ENCODE results near the gene PNPLA3.

The PNPLA3 gene

DNA sequence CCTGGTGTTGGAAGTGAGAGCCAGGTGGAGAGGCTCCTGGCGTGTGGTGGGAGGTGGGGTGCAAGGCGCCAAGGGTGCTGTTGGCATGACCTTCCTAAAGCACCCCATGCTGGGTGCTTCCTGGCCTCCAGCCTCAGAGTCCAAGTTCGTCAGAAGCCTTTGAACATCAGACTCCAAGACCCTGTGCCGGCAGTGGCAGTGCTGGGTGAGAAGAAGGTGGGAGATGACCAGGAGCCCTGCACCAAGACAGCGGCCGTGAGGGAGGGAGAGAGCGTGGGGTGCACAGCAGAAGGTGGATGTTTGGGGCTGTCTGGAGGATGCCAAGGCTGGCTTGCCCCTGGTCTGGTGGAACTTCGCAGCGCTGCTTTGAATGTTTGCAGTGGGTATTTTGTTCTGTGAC lies 70.8 kb downstream of the PNPLA3 start:
- DNase-seq: no peak

DNA sequence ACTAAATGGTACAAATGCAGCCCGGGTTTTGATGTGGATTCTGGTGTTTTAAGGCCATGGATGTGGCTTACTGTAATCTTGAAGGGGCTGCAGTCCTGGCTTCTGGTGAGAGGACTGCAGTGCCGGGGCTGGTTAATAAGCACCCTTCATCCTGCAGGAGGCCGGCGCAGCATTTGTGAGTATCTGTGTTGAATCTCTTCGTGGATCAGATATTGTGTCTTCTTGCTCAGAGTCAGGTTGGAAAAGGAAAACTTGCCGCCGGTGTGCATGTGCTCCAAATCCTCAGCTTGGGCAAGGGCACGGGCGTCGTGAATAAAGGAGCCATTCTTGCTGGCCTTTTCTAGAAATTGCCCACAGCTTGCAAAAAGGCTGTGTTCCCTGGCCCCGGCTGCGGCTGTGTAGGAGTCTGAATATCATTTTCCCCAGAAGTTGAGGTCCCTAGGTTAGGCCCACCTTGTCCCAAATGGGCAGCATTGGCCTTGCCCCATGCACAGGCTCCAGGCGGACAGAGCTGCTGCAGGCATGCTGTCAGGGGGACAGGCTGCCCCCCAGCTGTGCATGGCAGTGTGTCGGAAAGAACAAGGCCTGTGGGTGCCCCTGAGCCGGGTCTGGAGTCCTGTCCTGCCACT lies 71.6 kb downstream of the PNPLA3 start:
- no peak for DNase-seq

DNA sequence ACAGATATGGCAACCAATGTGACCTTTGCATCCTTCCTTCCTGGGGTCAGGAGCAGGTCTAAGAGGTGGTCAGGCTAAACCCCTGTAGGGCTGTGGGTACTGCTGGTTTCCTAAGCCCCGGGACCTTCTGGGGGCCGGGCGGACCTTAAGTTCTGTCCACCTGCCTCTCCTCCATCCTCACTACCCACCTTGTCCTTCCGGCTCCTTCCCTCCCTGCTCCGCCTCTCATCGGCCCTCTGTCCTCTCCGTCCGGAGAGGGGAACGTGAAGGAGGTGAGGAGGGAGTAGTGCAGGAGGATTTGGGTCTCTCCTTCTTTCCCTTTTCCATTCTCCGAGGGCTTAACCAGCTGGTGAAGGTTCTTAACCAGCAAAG lies 72.2 kb downstream of the PNPLA3 start:
- no peak for DNase-seq

DNA sequence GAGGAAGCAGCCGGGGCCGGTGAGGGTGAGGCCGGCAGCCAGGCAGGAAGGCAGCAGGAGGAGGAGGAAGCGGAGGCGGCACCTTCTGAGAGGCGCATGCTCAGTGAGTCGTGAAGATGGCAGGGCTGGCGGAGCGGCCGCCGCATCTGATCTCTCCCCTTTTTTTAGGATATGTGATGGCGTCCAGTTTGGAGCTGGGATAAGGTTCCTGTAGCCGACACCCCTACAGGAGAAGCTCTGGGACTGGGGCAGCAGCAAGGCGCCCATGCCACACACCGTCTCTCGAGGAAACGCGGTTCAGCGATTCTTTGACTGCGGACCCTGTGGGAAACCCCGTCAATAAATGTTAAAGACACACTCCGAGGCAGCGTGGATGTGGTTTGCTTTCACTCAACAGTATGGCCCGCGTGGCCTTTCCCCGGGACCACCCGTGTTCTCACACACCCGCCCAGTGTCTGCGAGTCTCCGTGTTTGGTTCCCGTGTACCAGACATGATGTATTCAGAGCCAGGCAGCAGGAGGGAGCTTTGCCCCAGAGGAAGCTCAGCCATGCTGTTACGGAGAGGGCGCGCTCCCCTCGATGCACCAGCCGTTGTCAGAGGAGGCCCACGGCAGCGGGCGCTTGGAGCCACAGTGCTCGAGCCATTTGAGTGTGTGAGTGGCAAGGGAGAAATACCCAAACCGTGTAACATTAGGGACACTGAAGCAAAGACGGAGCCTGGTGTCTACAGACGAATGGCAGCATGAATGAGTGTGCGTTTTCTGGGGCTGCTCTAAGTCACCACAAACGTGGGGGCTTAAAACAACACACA lies 72.8 kb downstream of the PNPLA3 start:
- no peak for DNase-seq

DNA sequence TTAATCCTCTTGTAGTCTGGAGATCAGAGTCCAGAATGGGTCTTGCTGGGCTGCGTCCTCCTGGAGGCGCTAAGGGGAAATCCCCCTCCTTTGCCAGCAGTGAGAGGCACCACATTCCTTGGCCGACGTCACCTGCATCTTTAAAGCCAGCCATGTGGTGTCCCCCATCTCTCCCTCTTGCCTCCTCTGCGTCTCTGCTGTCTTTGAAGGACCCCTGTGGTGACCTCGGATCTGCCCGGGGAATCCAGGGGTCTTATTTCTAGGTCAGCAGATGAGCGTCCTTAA lies 73.3 kb downstream of the PNPLA3 start:
- no peak for DNase-seq

Data from fibroblast of skin of back (primary cell).